Activated CD4-positive, alpha-beta T cell treated with anti-CD3 and anti-CD28 coated beads, Interleukin-2, Interleukin-4, amounts not matched to agents 100 ng/mL and 50 ng/mL, durations not matched to agents 16 hours and 8 hours (primary cell): ENCODE results near the gene ETV4.
"Not testable (repeated sequence)": the region's sequence is repeated elsewhere in the genome, so short reads cannot be mapped to it uniquely, and the experiment has no call there.

ENCODE experiments used
- DNase-seq: peaks from one replicate; pipeline ENCODE4 v3.0.0-alpha.2; 2020; ENCODE audit warnings: low spot score

ETV4 gene

GRCh38 chr17:43515656-43516055 is 30.5 kb downstream of the ETV4 start:
- DNase-seq: no peak

GRCh38 chr17:43511199-43511598 is 34.9 kb downstream of the ETV4 start:
- DNase-seq: not testable (repeated sequence)

- DNase-seq: not testable (repeated sequence)
Observed at GRCh38 chr17:43509440-43509839, 36.7 kb downstream of the ETV4 start.

- no peak for DNase-seq
Observed at GRCh38 chr17:43490621-43491020, 55.5 kb downstream of the ETV4 start.

- DNase-seq: peak; percentile 99
Observed at GRCh38 chr17:43483674-43484551, 62.2 kb downstream of the ETV4 start, which contains the start of gene DHX8. Gene DHX8 (plus strand): TSS chr17:43483975. CDS start chr17:43484038, 63 bp downstream.

- no peak for DNase-seq
Observed at GRCh38 chr17:43482103-43483012, 63.8 kb downstream of the ETV4 start.

GRCh38 chr17:43479948-43480347 is 66.2 kb downstream of the ETV4 start:
- no peak for DNase-seq
